Measurements from ENCODE around the gene THAP6.

DNA sequence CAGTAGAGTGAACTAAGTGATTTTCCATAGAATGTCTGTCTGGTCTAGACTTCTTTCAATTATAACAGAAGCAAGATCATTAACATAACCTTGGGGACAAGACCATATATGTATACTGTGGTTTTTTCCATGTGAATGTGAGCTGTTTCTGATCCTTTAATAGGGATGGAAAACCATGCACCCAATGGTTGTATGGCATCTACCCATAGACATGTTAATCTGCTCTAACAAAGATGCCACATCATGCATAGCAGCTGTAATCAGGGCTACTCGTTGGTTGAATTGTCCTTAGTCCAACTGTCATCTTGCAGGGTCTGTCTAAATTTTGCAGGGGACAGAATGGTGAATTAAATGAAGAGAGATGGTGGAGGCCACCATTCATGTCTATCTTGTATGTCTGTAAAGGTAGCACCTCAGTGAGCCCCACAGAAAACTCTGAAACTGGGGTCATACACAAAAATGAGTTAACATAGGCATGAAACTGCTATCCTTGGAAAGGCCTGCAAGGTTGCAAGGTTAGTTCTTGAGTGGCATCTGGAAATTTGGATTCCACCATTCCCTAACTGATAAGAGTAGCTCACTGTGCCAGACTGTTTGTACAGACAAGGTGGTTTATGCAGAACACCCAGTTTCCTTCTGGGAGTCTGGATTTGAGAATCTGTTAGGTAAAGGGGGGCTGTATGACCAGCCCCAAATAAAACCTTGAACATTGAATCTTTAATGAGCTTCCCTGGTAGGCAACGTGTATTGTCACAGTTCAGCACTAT lies 16.5 kb downstream of the THAP6 start:
- TF ChIP-seq, protein P1, sequence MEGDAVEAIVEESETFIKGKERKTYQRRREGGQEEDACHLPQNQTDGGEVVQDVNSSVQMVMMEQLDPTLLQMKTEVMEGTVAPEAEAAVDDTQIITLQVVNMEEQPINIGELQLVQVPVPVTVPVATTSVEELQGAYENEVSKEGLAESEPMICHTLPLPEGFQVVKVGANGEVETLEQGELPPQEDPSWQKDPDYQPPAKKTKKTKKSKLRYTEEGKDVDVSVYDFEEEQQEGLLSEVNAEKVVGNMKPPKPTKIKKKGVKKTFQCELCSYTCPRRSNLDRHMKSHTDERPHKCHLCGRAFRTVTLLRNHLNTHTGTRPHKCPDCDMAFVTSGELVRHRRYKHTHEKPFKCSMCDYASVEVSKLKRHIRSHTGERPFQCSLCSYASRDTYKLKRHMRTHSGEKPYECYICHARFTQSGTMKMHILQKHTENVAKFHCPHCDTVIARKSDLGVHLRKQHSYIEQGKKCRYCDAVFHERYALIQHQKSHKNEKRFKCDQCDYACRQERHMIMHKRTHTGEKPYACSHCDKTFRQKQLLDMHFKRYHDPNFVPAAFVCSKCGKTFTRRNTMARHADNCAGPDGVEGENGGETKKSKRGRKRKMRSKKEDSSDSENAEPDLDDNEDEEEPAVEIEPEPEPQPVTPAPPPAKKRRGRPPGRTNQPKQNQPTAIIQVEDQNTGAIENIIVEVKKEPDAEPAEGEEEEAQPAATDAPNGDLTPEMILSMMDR (IDR thresholded peaks at IDR 0.05) = no peak
- no peak for TF ChIP-seq POLR2A (IDR thresholded peaks at IDR 0.05)

Data from suprapubic skin (tissue), 3 donors.